Measurements from ENCODE around the gene FBL. TPM values are rescaled to one million over a fixed set of nuclear protein-coding genes. Genes with fewer than 3 reads are reported as not detected.

Gene FBL
- total RNA-seq, 1 experiment from 2014 or later: 573 TPM

GRCh38 chr19:39833160-39833463 lies 13.1 kb downstream of the FBL start:
- Histone ChIP-seq H3K4me1 (ENCODE audit: insufficient read depth, low read length, poor library complexity, severe bottlenecking) (peaks cover 9% of the 10 kb centered on the region), H3K27ac (ENCODE audit: low read depth, low read length, poor library complexity, severe bottlenecking) (peak overlapping the region; percentile 91), H3K9me3 (ENCODE audit: low read depth, low read length, poor library complexity, severe bottlenecking) (no peaks in the 10 kb centered on the region), H3K27me3 (replicated peaks; ENCODE audit: insufficient read depth, low read depth, low read length, poor library complexity) (no peaks in the 10 kb centered on the region), H3K4me3 (ENCODE audit: low read depth, low read length, poor library complexity, severe bottlenecking) (peak overlapping the region; percentile 93), H3K36me3 (ENCODE audit: insufficient read depth, low read length, poor library complexity, severe bottlenecking) (peaks cover 51% of the 10 kb centered on the region)
- no peak for TF ChIP-seq EZH2 (IDR thresholded peaks at IDR 0.05; ENCODE audit: borderline replicate concordance, low read depth, low read length, poor library complexity, severe bottlenecking)
- TF ChIP-seq CTCF (conservative IDR thresholded peaks at IDR 0.05; ENCODE audit: low read depth, low read length): no peak
- BruUV-seq (replicated peaks): no TSS peak
- intact Hi-C loops (cut with micrococcal nuclease; ENCODE audit: unreplicated experiment): no loop called here
- no peak for DNase-seq (ENCODE audit: low spot score)
- ChIA-PET CTCF (interaction anchor here (1.3 to 1.7 kb wide), 2 partner anchors 11 to 40 kb away, joined by 4 to 5 read pairs; no protein-coding TSS in a partner anchor), POLR2A (ENCODE audit: low non-redundant PET) (interaction anchor here (0.6 kb wide), 1 partner anchor 536 kb away, joined by 3 read pairs; no protein-coding TSS in a partner anchor)

GRCh38 chr19:39832341-39833083 lies 13.7 kb downstream of the FBL start:
- Histone ChIP-seq H3K4me3 (ENCODE audit: low read depth, low read length, poor library complexity, severe bottlenecking) (peak overlapping the region; percentile 93), H3K27ac (ENCODE audit: low read depth, low read length, poor library complexity, severe bottlenecking) (peak overlapping the region; percentile 91), H3K4me1 (ENCODE audit: insufficient read depth, low read length, poor library complexity, severe bottlenecking) (peaks cover 9% of the 10 kb centered on the region), H3K9me3 (ENCODE audit: low read depth, low read length, poor library complexity, severe bottlenecking) (no peaks in the 10 kb centered on the region), H3K27me3 (replicated peaks; ENCODE audit: insufficient read depth, low read depth, low read length, poor library complexity) (no peaks in the 10 kb centered on the region), H3K36me3 (ENCODE audit: insufficient read depth, low read length, poor library complexity, severe bottlenecking) (peaks cover 45% of the 10 kb centered on the region)
- POLR2A ChIA-PET (ENCODE audit: low non-redundant PET): no interaction called here
- TF ChIP-seq CTCF (conservative IDR thresholded peaks at IDR 0.05; ENCODE audit: low read depth, low read length): no peak
- TF ChIP-seq EZH2 (IDR thresholded peaks at IDR 0.05; ENCODE audit: borderline replicate concordance, low read depth, low read length, poor library complexity, severe bottlenecking): no peak
- no peak for DNase-seq (ENCODE audit: low spot score)
- intact Hi-C loops (cut with micrococcal nuclease; ENCODE audit: unreplicated experiment): no loop called here
- no TSS peak for BruUV-seq (replicated peaks)
- CTCF ChIA-PET: no interaction called here

GRCh38 chr19:39831679-39832078 lies 14.5 kb downstream of the FBL start:
- ChIA-PET POLR2A (ENCODE audit: low non-redundant PET) (no interaction called here), CTCF (no interaction called here)
- Histone ChIP-seq H3K36me3 (ENCODE audit: insufficient read depth, low read length, poor library complexity, severe bottlenecking) (peaks cover 37% of the 10 kb centered on the region), H3K4me3 (ENCODE audit: low read depth, low read length, poor library complexity, severe bottlenecking) (no peak overlapping the region), H3K4me1 (ENCODE audit: insufficient read depth, low read length, poor library complexity, severe bottlenecking) (peaks cover 9% of the 10 kb centered on the region), H3K9me3 (ENCODE audit: low read depth, low read length, poor library complexity, severe bottlenecking) (no peaks in the 10 kb centered on the region), H3K27me3 (replicated peaks; ENCODE audit: insufficient read depth, low read depth, low read length, poor library complexity) (no peaks in the 10 kb centered on the region), H3K27ac (ENCODE audit: low read depth, low read length, poor library complexity, severe bottlenecking) (no peak overlapping the region)
- intact Hi-C loops (cut with micrococcal nuclease; ENCODE audit: unreplicated experiment): no loop called here
- no peak for TF ChIP-seq CTCF (conservative IDR thresholded peaks at IDR 0.05; ENCODE audit: low read depth, low read length)
- no peak for TF ChIP-seq EZH2 (IDR thresholded peaks at IDR 0.05; ENCODE audit: borderline replicate concordance, low read depth, low read length, poor library complexity, severe bottlenecking)
- no TSS peak for BruUV-seq (replicated peaks)
- no peak for DNase-seq (ENCODE audit: low spot score)
